ENCODE results near the gene FARP1.

The FARP1 gene

GRCh38 chr13:98099627-98100026 lies 43.3 kb upstream of the FARP1 start:
- Histone ChIP-seq H3K9me3 (no peaks in the 10 kb centered on the region), H3K36me3 (no peaks in the 10 kb centered on the region), H3K27ac (no peak overlapping the region), H3K4me1 (ENCODE audit: control insufficient read depth in 1 of 2, insufficient read depth in 1 of 2, low read depth in 1 of 2, low read length in 1 of 2) (no peaks in the 10 kb centered on the region), H3K27me3 (no peaks in the 10 kb centered on the region), H3K4me3 (ENCODE audit: low read depth in 1 of 2, low read length in 1 of 2) (no peak overlapping the region)
- no peak for TF ChIP-seq CTCF (IDR thresholded peaks at IDR 0.05)

GRCh38 chr13:98100481-98100880 lies 42.4 kb upstream of the FARP1 start:
- no peak overlapping the region for H3K27ac ChIP-seq
- no peak overlapping the region for H3K4me3 ChIP-seq (ENCODE audit: low read depth in 1 of 2, low read length in 1 of 2)
- no peaks in the 10 kb centered on the region for H3K9me3 ChIP-seq
- H3K4me1 ChIP-seq (ENCODE audit: control insufficient read depth in 1 of 2, insufficient read depth in 1 of 2, low read depth in 1 of 2, low read length in 1 of 2): no peaks in the 10 kb centered on the region
- no peak for TF ChIP-seq CTCF (IDR thresholded peaks at IDR 0.05)
- H3K36me3 ChIP-seq: no peaks in the 10 kb centered on the region
- H3K27me3 ChIP-seq: no peaks in the 10 kb centered on the region

- Histone ChIP-seq H3K27ac (no peak overlapping the region), H3K36me3 (no peaks in the 10 kb centered on the region), H3K4me3 (ENCODE audit: low read depth in 1 of 2, low read length in 1 of 2) (no peak overlapping the region), H3K9me3 (no peaks in the 10 kb centered on the region), H3K4me1 (ENCODE audit: control insufficient read depth in 1 of 2, insufficient read depth in 1 of 2, low read depth in 1 of 2, low read length in 1 of 2) (no peaks in the 10 kb centered on the region), H3K27me3 (no peaks in the 10 kb centered on the region)
- TF ChIP-seq CTCF (IDR thresholded peaks at IDR 0.05): no peak
Observed at GRCh38 chr13:98103531-98103930, 39.4 kb upstream of the FARP1 start.

- Histone ChIP-seq H3K27me3 (no peaks in the 10 kb centered on the region), H3K4me1 (ENCODE audit: control insufficient read depth in 1 of 2, insufficient read depth in 1 of 2, low read depth in 1 of 2, low read length in 1 of 2) (no peaks in the 10 kb centered on the region), H3K9me3 (no peaks in the 10 kb centered on the region), H3K27ac (no peak overlapping the region), H3K36me3 (no peaks in the 10 kb centered on the region), H3K4me3 (ENCODE audit: low read depth in 1 of 2, low read length in 1 of 2) (no peak overlapping the region)
- no peak for TF ChIP-seq CTCF (IDR thresholded peaks at IDR 0.05)
Observed at GRCh38 chr13:98103942-98104880, 38.7 kb upstream of the FARP1 start.

GRCh38 chr13:98105929-98106336 lies 37.0 kb upstream of the FARP1 start:
- TF ChIP-seq CTCF (IDR thresholded peaks at IDR 0.05): no peak
- no peaks in the 10 kb centered on the region for H3K27me3 ChIP-seq
- H3K9me3 ChIP-seq: no peaks in the 10 kb centered on the region
- H3K36me3 ChIP-seq: no peaks in the 10 kb centered on the region
- no peak overlapping the region for H3K4me3 ChIP-seq (ENCODE audit: low read depth in 1 of 2, low read length in 1 of 2)
- no peaks in the 10 kb centered on the region for H3K4me1 ChIP-seq (ENCODE audit: control insufficient read depth in 1 of 2, insufficient read depth in 1 of 2, low read depth in 1 of 2, low read length in 1 of 2)
- no peak overlapping the region for H3K27ac ChIP-seq

All from neutrophil (primary cell).